HEK293 (cell line): ENCODE measurements around the gene XPO5.

Experiments used
- IKZF3 ChIP-seq: fragments of 450-650 bp; IDR thresholded peaks from 2 replicates; pipeline ENCODE4 v1.5.0; 2018; ENCODE audit warnings: missing biosample characterization, mild to moderate bottlenecking, missing genetic modification characterization, moderate library complexity
- INSM2 ChIP-seq: fragments of 450-650 bp; formaldehyde crosslinking; IDR thresholded peaks from 2 replicates; pipeline ENCODE4 v1.5.1; 2016; ENCODE audit warnings: missing biosample characterization, missing genetic modification characterization
- ZNF2 ChIP-seq: fragments of 450-650 bp; formaldehyde crosslinking; IDR thresholded peaks from 2 replicates; pipeline ENCODE4 v1.5.1; 2016; ENCODE audit warnings: missing biosample characterization, missing genetic modification characterization

GRCh38 chr6:43520097-43520496, 55.7 kb downstream of the XPO5 start:
- TF ChIP-seq IKZF3 (tag by site-specific recombination) (no peak), ZNF2 (no peak), INSM2 (tag by site-specific recombination) (no peak)
